Common myeloid progenitor, CD34-positive (primary cell): ENCODE results near the gene MYO1B.

ENCODE experiments used
- CTCF ChIA-PET: fragments of 350-600 bp; sonication (Branson Sonifier 250); formaldehyde crosslinking; loops from one replicate; lab custom pipeline; 2021; ENCODE audit warnings: antibody characterized with exemption; lab: Charles Lee
- POLR2A ChIA-PET: fragments of 350-600 bp; sonication (Branson Sonifier 250); formaldehyde crosslinking; loops from one replicate; lab custom pipeline; 2021; ENCODE audit warnings: antibody characterized with exemption; lab: Charles Lee
- DNase-seq, 3 donors: peaks; one replicate each; pipeline versions ENCODE4 v3.0.0 to v3.0.0-alpha.2; 2013
- H3K27ac ChIP-seq, 2 experiments: 1 replicate in 1 of 2; 2 replicates in 1 of 2; pipeline ENCODE4 v1.7.0; 2013; ENCODE audit warnings: inconsistent platforms in 2 of 2, low read length in 2 of 2, mild to moderate bottlenecking in 2 of 2, low read depth in 1 of 2, moderate library complexity in 1 of 2; ENCODE audit not compliant: severe bottlenecking in 2 of 2, insufficient read depth in 1 of 2, poor library complexity in 1 of 2
- H3K27me3 ChIP-seq, 5 experiments: replicated peaks in 2 of 5; 1 replicate in 3 of 5; 2 replicates in 2 of 5; pipeline versions ENCODE4 v1.6.1 to v1.7.0; 2013; ENCODE audit warnings: low read length in 4 of 5, mild to moderate bottlenecking in 2 of 5, moderate library complexity in 2 of 5, inconsistent platforms in 1 of 5; ENCODE audit not compliant: insufficient read depth in 5 of 5, control insufficient read depth in 4 of 5
- H3K36me3 ChIP-seq, 4 experiments: 1 replicate in 2 of 4; 2 replicates in 2 of 4; pipeline versions ENCODE4 v1.6.1 to v1.7.0; 2013; ENCODE audit warnings: low read length in 3 of 4, control low read depth in 1 of 4, mild to moderate bottlenecking in 1 of 4; ENCODE audit not compliant: control insufficient read depth in 4 of 4, insufficient read depth in 4 of 4
- H3K4me1 ChIP-seq, 4 experiments: 1 replicate in 3 of 4; 2 replicates in 1 of 4; pipeline versions ENCODE4 v1.6.1 to v1.7.1; 2013; ENCODE audit warnings: low read length in 3 of 4, mild to moderate bottlenecking in 3 of 4, control low read depth in 1 of 4, inconsistent platforms in 1 of 4, moderate library complexity in 1 of 4; ENCODE audit not compliant: control insufficient read depth in 4 of 4, insufficient read depth in 4 of 4; ENCODE audit errors: control extremely low read depth in 1 of 4
- H3K4me3 ChIP-seq, 7 experiments: 1 replicate in 4 of 7; 2 replicates in 3 of 7; pipeline versions ENCODE4 v1.5.1 to v1.7.0; 2013; ENCODE audit warnings: mild to moderate bottlenecking in 7 of 7, low read length in 6 of 7, moderate library complexity in 6 of 7, inconsistent platforms in 2 of 7, low read depth in 2 of 7, control low read depth in 1 of 7; ENCODE audit not compliant: insufficient read depth in 4 of 7, control insufficient read depth in 1 of 7; ENCODE audit errors: extremely low read depth in 1 of 7
- H3K9me3 ChIP-seq, 5 experiments: 1 replicate in 4 of 5; 2 replicates in 1 of 5; pipeline versions ENCODE4 v1.6.1 to v1.7.1; 2013; ENCODE audit warnings: low read length in 4 of 5, mild to moderate bottlenecking in 2 of 5, inconsistent platforms in 1 of 5, low read depth in 1 of 5, moderate library complexity in 1 of 5; ENCODE audit not compliant: control insufficient read depth in 4 of 5, insufficient read depth in 2 of 5; ENCODE audit errors: control extremely low read depth in 1 of 5
- WGBS: methylation state at CpG from one replicate; pipeline ENCODE4 v1.1.5; 2013; ENCODE audit not compliant: insufficient coverage; 5-methylcytosine and 5-hydroxymethylcytosine counted together

MYO1B gene

GRCh38 chr2:191301971-191302370 is 56.8 kb downstream of the MYO1B start:
- no peaks in the 10 kb centered on the region for H3K9me3 ChIP-seq
- H3K4me3 ChIP-seq = no peak overlapping the region
- H3K27me3 ChIP-seq = no peaks in the 10 kb centered on the region
- POLR2A ChIA-PET = interaction anchor here (0.5 kb wide), 1 partner anchor 1076 kb away, joined by 3 read pairs; no protein-coding TSS in a partner anchor
- CTCF ChIA-PET = interaction anchor here (0.9 to 2.7 kb wide), 10 partner anchors 10 to 250 kb away, joined by 3 to 11 read pairs (median 4); partner anchors contain the start of gene STAT4
- 94% methylated on average over 3 of the region's 3 CpGs for WGBS
- DNase-seq = no peak
- H3K27ac ChIP-seq = no peak overlapping the region
- no peaks in the 10 kb centered on the region for H3K36me3 ChIP-seq
- H3K4me1 ChIP-seq = no peaks in the 10 kb centered on the region

GRCh38 chr2:191302459-191303139 is 57.4 kb downstream of the MYO1B start:
- CTCF ChIA-PET = interaction anchor here (0.9 to 2.7 kb wide), 14 partner anchors 10 to 251 kb away, joined by 3 to 11 read pairs (median 4); partner anchors contain the start of gene STAT4
- no peaks in the 10 kb centered on the region for H3K9me3 ChIP-seq
- H3K27me3 ChIP-seq = no peaks in the 10 kb centered on the region
- H3K36me3 ChIP-seq = no peaks in the 10 kb centered on the region
- WGBS = 86% methylated on average over 1 of the region's 3 CpGs
- H3K4me3 ChIP-seq = no peak overlapping the region
- peak; percentile 35 to 64 (median 63) for DNase-seq
- POLR2A ChIA-PET = no interaction called here
- H3K27ac ChIP-seq = no peak overlapping the region
- no peaks in the 10 kb centered on the region for H3K4me1 ChIP-seq

GRCh38 chr2:191303140-191304005 is 58.2 kb downstream of the MYO1B start:
- Histone ChIP-seq H3K4me3 (no peak overlapping the region), H3K36me3 (no peaks in the 10 kb centered on the region), H3K27ac (no peak overlapping the region), H3K9me3 (no peaks in the 10 kb centered on the region), H3K4me1 (no peaks in the 10 kb centered on the region), H3K27me3 (no peaks in the 10 kb centered on the region)
- CTCF ChIA-PET = interaction anchor here (0.9 to 2.7 kb wide), 13 partner anchors 11 to 251 kb away, joined by 3 to 11 read pairs (median 4); partner anchors contain the start of gene STAT4
- WGBS = 100% methylated on average over 1 of the region's 5 CpGs
- no peak for DNase-seq
- POLR2A ChIA-PET = no interaction called here

- H3K27ac ChIP-seq = no peak overlapping the region
- no peak overlapping the region for H3K4me3 ChIP-seq
- ChIA-PET CTCF (no interaction called here), POLR2A (no interaction called here)
- no peaks in the 10 kb centered on the region for H3K36me3 ChIP-seq
- 93% methylated on average over 8 of the region's 8 CpGs for WGBS
- H3K4me1 ChIP-seq = no peaks in the 10 kb centered on the region
- H3K27me3 ChIP-seq = no peaks in the 10 kb centered on the region
- no peaks in the 10 kb centered on the region for H3K9me3 ChIP-seq
- no peak for DNase-seq
Measured at GRCh38 chr2:191304939-191305875, 60.0 kb downstream of the MYO1B start.

- DNase-seq = no peak
- CTCF ChIA-PET = no interaction called here
- Histone ChIP-seq H3K9me3 (no peaks in the 10 kb centered on the region), H3K4me3 (no peak overlapping the region), H3K27me3 (no peaks in the 10 kb centered on the region), H3K27ac (no peak overlapping the region), H3K4me1 (no peaks in the 10 kb centered on the region), H3K36me3 (no peaks in the 10 kb centered on the region)
- no CpG with 5 or more reads among the region's 2 CpGs for WGBS
- POLR2A ChIA-PET = no interaction called here
Measured at GRCh38 chr2:191308026-191308425, 62.8 kb downstream of the MYO1B start.

GRCh38 chr2:191311156-191311555 is 66.0 kb downstream of the MYO1B start:
- Histone ChIP-seq H3K4me3 (no peak overlapping the region), H3K27ac (no peak overlapping the region), H3K4me1 (peaks cover 0 to 4% (median 0%) of the 10 kb centered on the region in 4 experiments), H3K27me3 (no peaks in the 10 kb centered on the region), H3K9me3 (no peaks in the 10 kb centered on the region), H3K36me3 (no peaks in the 10 kb centered on the region)
- ChIA-PET CTCF (interaction anchor here (1.0 to 1.6 kb wide), 2 partner anchors 10 to 350 kb away, joined by 3 to 4 read pairs; no protein-coding TSS in a partner anchor), POLR2A (no interaction called here)
- no peak for DNase-seq
- WGBS = no CpG with 5 or more reads among the region's 4 CpGs
